ENCODE results near the gene MADD.

DNA sequence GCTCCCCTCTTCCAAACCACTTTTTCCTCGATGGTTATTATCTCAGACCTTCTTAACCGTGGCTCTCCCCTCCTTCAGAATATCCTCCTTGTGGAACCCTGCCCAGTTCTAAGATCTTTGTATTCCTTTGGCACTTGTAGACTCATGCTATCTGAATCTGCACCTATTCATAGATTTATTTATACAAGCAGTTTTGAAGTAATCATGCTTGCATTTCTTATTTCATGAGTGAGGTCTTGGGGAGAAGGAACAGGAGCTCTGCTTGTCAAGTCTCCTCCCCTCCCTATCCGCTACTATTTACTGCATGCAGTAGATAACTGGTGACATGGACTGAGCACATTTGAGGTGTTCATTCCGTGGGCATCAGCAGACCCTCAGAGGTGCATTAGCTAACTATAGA is 5.4 kb upstream of the MADD start:
- TF ChIP-seq, protein P1, sequence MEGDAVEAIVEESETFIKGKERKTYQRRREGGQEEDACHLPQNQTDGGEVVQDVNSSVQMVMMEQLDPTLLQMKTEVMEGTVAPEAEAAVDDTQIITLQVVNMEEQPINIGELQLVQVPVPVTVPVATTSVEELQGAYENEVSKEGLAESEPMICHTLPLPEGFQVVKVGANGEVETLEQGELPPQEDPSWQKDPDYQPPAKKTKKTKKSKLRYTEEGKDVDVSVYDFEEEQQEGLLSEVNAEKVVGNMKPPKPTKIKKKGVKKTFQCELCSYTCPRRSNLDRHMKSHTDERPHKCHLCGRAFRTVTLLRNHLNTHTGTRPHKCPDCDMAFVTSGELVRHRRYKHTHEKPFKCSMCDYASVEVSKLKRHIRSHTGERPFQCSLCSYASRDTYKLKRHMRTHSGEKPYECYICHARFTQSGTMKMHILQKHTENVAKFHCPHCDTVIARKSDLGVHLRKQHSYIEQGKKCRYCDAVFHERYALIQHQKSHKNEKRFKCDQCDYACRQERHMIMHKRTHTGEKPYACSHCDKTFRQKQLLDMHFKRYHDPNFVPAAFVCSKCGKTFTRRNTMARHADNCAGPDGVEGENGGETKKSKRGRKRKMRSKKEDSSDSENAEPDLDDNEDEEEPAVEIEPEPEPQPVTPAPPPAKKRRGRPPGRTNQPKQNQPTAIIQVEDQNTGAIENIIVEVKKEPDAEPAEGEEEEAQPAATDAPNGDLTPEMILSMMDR (IDR thresholded peaks at IDR 0.05): no peak
- TF ChIP-seq POLR2A (IDR thresholded peaks at IDR 0.05): no peak

Measured in right lobe of liver (tissue), 4 donors.